Neuronal stem cell (in vitro differentiated cells): ENCODE results near the gene SNX5.

Source experiments
- DNase-seq: peaks from one replicate; pipeline ENCODE4 v3.0.0-alpha.2; 2013; ENCODE audit warnings: low spot score
- H2AFZ ChIP-seq: one replicate; pipeline ENCODE4 v1.6.1; 2013; ENCODE audit warnings: mild to moderate bottlenecking, low read length, inconsistent platforms
- H2AK5ac ChIP-seq: 2 replicates; pipeline ENCODE4 v1.6.1; 2013; ENCODE audit warnings: low read depth, mild to moderate bottlenecking, inconsistent platforms, low read length, moderate library complexity, mixed read lengths
- H2BK120ac ChIP-seq: 2 replicates; pipeline ENCODE4 v1.6.1; 2013; ENCODE audit warnings: low read depth, mild to moderate bottlenecking, inconsistent platforms, low read length, moderate library complexity, mixed read lengths
- H2BK12ac ChIP-seq: one replicate; pipeline ENCODE4 v1.6.1; 2013; ENCODE audit warnings: low read length, inconsistent platforms
- H2BK15ac ChIP-seq: 2 replicates; pipeline ENCODE4 v1.6.1; 2013; ENCODE audit warnings: mild to moderate bottlenecking, low read length, inconsistent platforms, mixed read lengths
- H2BK5ac ChIP-seq: one replicate; pipeline ENCODE4 v1.6.1; 2013; ENCODE audit warnings: inconsistent platforms, mild to moderate bottlenecking, low read length, moderate library complexity
- H3K14ac ChIP-seq: one replicate; pipeline ENCODE4 v1.6.1; 2013; ENCODE audit warnings: low read length, inconsistent platforms
- H3K18ac ChIP-seq: 2 replicates; pipeline ENCODE4 v1.6.1; 2013; ENCODE audit warnings: low read length, inconsistent platforms
- H3K23ac ChIP-seq: 2 replicates; pipeline ENCODE4 v1.6.1; 2013; ENCODE audit warnings: low read depth, mild to moderate bottlenecking, mixed read lengths, low read length, inconsistent platforms; ENCODE audit not compliant: poor library complexity
- H3K27ac ChIP-seq: replicated peaks from 3 replicates; pipeline ENCODE4 v1.5.1; 2013; ENCODE audit warnings: low read length, inconsistent platforms
- H3K27me3 ChIP-seq, 3 experiments: 2 replicates each; pipeline ENCODE4 v1.6.1; 2013; ENCODE audit warnings: low read length in 3 of 3, mild to moderate bottlenecking in 2 of 3, inconsistent platforms in 1 of 3, low read depth in 1 of 3, mixed read lengths in 1 of 3, moderate library complexity in 1 of 3; ENCODE audit not compliant: control insufficient read depth in 3 of 3, insufficient read depth in 3 of 3
- H3K36me3 ChIP-seq, 2 donors: replicated peaks in 1 of 2; 2 replicates each; pipeline ENCODE4 v1.6.1; 2013; ENCODE audit warnings: low read length in 2 of 2; ENCODE audit not compliant: control insufficient read depth in 2 of 2, insufficient read depth in 2 of 2
- H3K4ac ChIP-seq: 2 replicates; pipeline ENCODE4 v1.6.1; 2013; ENCODE audit warnings: inconsistent platforms, mild to moderate bottlenecking, low read length, moderate library complexity
- H3K4me1 ChIP-seq, 2 donors: 1 replicate in 1 of 2; 2 replicates in 1 of 2; pipeline ENCODE4 v1.6.1; 2013; ENCODE audit warnings: low read length in 2 of 2, low read depth in 1 of 2; ENCODE audit not compliant: control insufficient read depth in 2 of 2, insufficient read depth in 1 of 2
- H3K4me2 ChIP-seq: one replicate; pipeline ENCODE4 v1.6.1; 2013; ENCODE audit warnings: mild to moderate bottlenecking, low read length, inconsistent platforms; ENCODE audit not compliant: insufficient read depth, poor library complexity, severe bottlenecking
- H3K4me3 ChIP-seq, 2 donors: 2 replicates each; pipeline ENCODE4 v1.5.1; 2013; ENCODE audit warnings: low read length in 2 of 2, mild to moderate bottlenecking in 2 of 2, inconsistent platforms in 1 of 2, moderate library complexity in 1 of 2
- H3K79me1 ChIP-seq: one replicate; pipeline ENCODE4 v1.6.1; 2013; ENCODE audit warnings: low read depth, mild to moderate bottlenecking, inconsistent platforms, low read length, moderate library complexity
- H3K9ac ChIP-seq: one replicate; pipeline ENCODE4 v1.6.1; 2013; ENCODE audit warnings: mild to moderate bottlenecking, low read depth, low read length, inconsistent platforms; ENCODE audit not compliant: poor library complexity
- H3K9me3 ChIP-seq, 2 donors: replicated peaks in 1 of 2; 2 replicates each; pipeline versions ENCODE3 to v1.6.1; 2013; ENCODE audit warnings: low read length in 2 of 2, mild to moderate bottlenecking in 2 of 2, inconsistent platforms in 1 of 2, low read depth in 1 of 2, mixed read lengths in 1 of 2, moderate library complexity in 1 of 2; ENCODE audit not compliant: control insufficient read depth in 2 of 2, insufficient read depth in 1 of 2
- H4K8ac ChIP-seq: one replicate; pipeline ENCODE4 v1.6.1; 2013; ENCODE audit warnings: low read depth, mild to moderate bottlenecking, inconsistent platforms, low read length, moderate library complexity
- H4K91ac ChIP-seq: one replicate; pipeline ENCODE4 v1.6.1; 2013; ENCODE audit warnings: low read length, low read depth, mild to moderate bottlenecking, inconsistent platforms; ENCODE audit not compliant: poor library complexity
- WGBS, 2 donors: extraction: QIAGEN DNeasy Blood & Tissue Kit; methylation state at CpG; one replicate each; pipeline ENCODE4 v1.1.7; 2013; ENCODE audit warnings: missing lambda C conversion rate in 2 of 2, mixed read lengths in 1 of 2; ENCODE audit not compliant: insufficient read length in 2 of 2, insufficient replicate concordance in 1 of 2; ENCODE audit errors: extremely low coverage in 2 of 2; 5-methylcytosine and 5-hydroxymethylcytosine counted together

SNX5 gene

GRCh38 chr20:17998446-17998845, 29.9 kb upstream of the SNX5 start:
- no peak overlapping the region for H2AFZ ChIP-seq
- H4K8ac ChIP-seq: no peak overlapping the region
- H2AK5ac ChIP-seq: no peak overlapping the region
- H2BK15ac ChIP-seq: no peak overlapping the region
- no peak overlapping the region for H3K4ac ChIP-seq
- H3K9ac ChIP-seq: no peak overlapping the region
- H3K79me1 ChIP-seq: no peaks in the 10 kb centered on the region
- H3K23ac ChIP-seq: no peak overlapping the region
- no peak overlapping the region for H3K4me3 ChIP-seq
- no peaks in the 10 kb centered on the region for H3K27me3 ChIP-seq
- no peak overlapping the region for H2BK12ac ChIP-seq
- no peak for DNase-seq
- H3K14ac ChIP-seq: no peak overlapping the region
- no peak overlapping the region for H3K18ac ChIP-seq
- peaks cover 0 to 4% of the 10 kb centered on the region in 2 donors for H3K4me1 ChIP-seq
- H3K36me3 ChIP-seq: no peaks in the 10 kb centered on the region
- no peak overlapping the region for H2BK5ac ChIP-seq
- no CpG with 5 or more reads among the region's 5 CpGs for WGBS, 2 donors
- no peaks in the 10 kb centered on the region for H3K9me3 ChIP-seq
- no peak overlapping the region for H3K4me2 ChIP-seq
- H2BK120ac ChIP-seq: no peak overlapping the region
- no peak overlapping the region for H3K27ac ChIP-seq
- H4K91ac ChIP-seq: no peak overlapping the region

- Histone ChIP-seq H2AK5ac (no peak overlapping the region), H3K9me3 (no peaks in the 10 kb centered on the region), H3K4me3 (no peak overlapping the region), H3K14ac (no peak overlapping the region), H3K18ac (peak overlapping the region; percentile 53), H2BK120ac (no peak overlapping the region), H4K91ac (no peak overlapping the region), H2BK15ac (no peak overlapping the region), H3K9ac (no peak overlapping the region), H3K27ac (no peak overlapping the region), H2BK5ac (no peak overlapping the region), H3K4ac (no peak overlapping the region), H4K8ac (no peak overlapping the region), H3K79me1 (no peaks in the 10 kb centered on the region), H3K27me3 (no peaks in the 10 kb centered on the region), H3K4me1 (no peaks in the 10 kb centered on the region), H3K4me2 (no peak overlapping the region), H3K36me3 (peaks cover 0 to 10% of the 10 kb centered on the region in 2 donors), H2BK12ac (no peak overlapping the region), H3K23ac (no peak overlapping the region), H2AFZ (no peak overlapping the region)
- no CpG with 5 or more reads among the region's 16 CpGs for WGBS, 2 donors
- peak; percentile 41 for DNase-seq
Observed at GRCh38 chr20:17995967-17996819, 27.6 kb upstream of the SNX5 start.

GRCh38 chr20:17993546-17993945, 25.0 kb upstream of the SNX5 start:
- no peak for DNase-seq
- Histone ChIP-seq H3K79me1 (no peaks in the 10 kb centered on the region), H3K18ac (no peak overlapping the region), H3K36me3 (peaks cover 10 to 36% of the 10 kb centered on the region in 2 donors), H3K4me3 (no peak overlapping the region), H2AK5ac (no peak overlapping the region), H2BK12ac (no peak overlapping the region), H4K91ac (no peak overlapping the region), H2BK120ac (no peak overlapping the region), H3K14ac (no peak overlapping the region), H3K27me3 (no peaks in the 10 kb centered on the region), H3K23ac (no peak overlapping the region), H2AFZ (no peak overlapping the region), H3K9me3 (no peaks in the 10 kb centered on the region), H4K8ac (no peak overlapping the region), H3K4me2 (no peak overlapping the region), H3K4ac (no peak overlapping the region), H2BK5ac (no peak overlapping the region), H3K9ac (no peak overlapping the region), H2BK15ac (no peak overlapping the region), H3K4me1 (no peaks in the 10 kb centered on the region), H3K27ac (no peak overlapping the region)
- WGBS, 2 donors: no CpG with 5 or more reads among the region's 3 CpGs

- no peak overlapping the region for H3K4me3 ChIP-seq
- H4K8ac ChIP-seq: no peak overlapping the region
- no peak overlapping the region for H3K14ac ChIP-seq
- H2AK5ac ChIP-seq: no peak overlapping the region
- no peak overlapping the region for H3K18ac ChIP-seq
- no peak overlapping the region for H4K91ac ChIP-seq
- no peak overlapping the region for H2AFZ ChIP-seq
- H3K36me3 ChIP-seq: peaks cover 10 to 42% of the 10 kb centered on the region in 2 donors
- DNase-seq: no peak
- no peak overlapping the region for H3K4ac ChIP-seq
- no peak overlapping the region for H2BK120ac ChIP-seq
- no peak overlapping the region for H3K23ac ChIP-seq
- no peaks in the 10 kb centered on the region for H3K9me3 ChIP-seq
- H3K27ac ChIP-seq: no peak overlapping the region
- no peak overlapping the region for H3K4me2 ChIP-seq
- no peak overlapping the region for H2BK5ac ChIP-seq
- H3K4me1 ChIP-seq: no peaks in the 10 kb centered on the region
- H2BK12ac ChIP-seq: no peak overlapping the region
- no peak overlapping the region for H2BK15ac ChIP-seq
- no CpG with 5 or more reads among the region's 5 CpGs for WGBS, 2 donors
- no peak overlapping the region for H3K9ac ChIP-seq
- no peaks in the 10 kb centered on the region for H3K27me3 ChIP-seq
- no peaks in the 10 kb centered on the region for H3K79me1 ChIP-seq
Observed at GRCh38 chr20:17992847-17993513, 24.4 kb upstream of the SNX5 start.
